ENCODE results near the gene CHID1.

Gene CHID1

DNA sequence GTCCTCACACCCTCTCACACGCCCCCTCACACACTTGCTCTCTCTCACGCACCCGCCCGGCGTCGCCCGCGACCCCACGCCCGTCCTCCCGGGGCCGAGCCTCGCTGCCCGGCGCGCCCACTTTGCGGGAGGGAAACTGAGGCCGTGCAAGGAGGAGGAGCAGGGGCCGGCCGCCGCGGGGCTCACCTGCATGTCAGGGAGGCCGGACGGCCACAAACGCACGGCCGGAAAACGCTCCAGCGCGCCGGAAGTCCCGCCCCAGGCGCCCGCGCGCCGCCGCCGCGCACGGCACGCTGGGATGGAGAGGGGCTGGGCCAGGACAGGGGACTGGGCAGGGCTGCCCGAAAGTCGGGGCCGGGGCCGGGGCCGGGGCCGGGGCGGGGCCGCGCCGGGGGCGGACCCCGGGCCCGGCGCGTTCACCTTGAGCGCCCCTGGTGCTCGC is at the start of gene CHID1:
TSS of gene CHID1 (minus strand) at position 222 of the 442 bp plus-strand sequence. CDS start 5,994 bp downstream, outside the sequence.
- peak; percentile 14 for DNase-seq

- DNase-seq, result no peak
Observed at GRCh38 chr11:959608-960007, 49.0 kb upstream of the CHID1 start.

GRCh38 chr11:959027-959426 is 48.4 kb upstream of the CHID1 start:
- DNase-seq, result no peak

- DNase-seq, result no peak
Observed at GRCh38 chr11:958101-958500, 47.5 kb upstream of the CHID1 start.

DNA sequence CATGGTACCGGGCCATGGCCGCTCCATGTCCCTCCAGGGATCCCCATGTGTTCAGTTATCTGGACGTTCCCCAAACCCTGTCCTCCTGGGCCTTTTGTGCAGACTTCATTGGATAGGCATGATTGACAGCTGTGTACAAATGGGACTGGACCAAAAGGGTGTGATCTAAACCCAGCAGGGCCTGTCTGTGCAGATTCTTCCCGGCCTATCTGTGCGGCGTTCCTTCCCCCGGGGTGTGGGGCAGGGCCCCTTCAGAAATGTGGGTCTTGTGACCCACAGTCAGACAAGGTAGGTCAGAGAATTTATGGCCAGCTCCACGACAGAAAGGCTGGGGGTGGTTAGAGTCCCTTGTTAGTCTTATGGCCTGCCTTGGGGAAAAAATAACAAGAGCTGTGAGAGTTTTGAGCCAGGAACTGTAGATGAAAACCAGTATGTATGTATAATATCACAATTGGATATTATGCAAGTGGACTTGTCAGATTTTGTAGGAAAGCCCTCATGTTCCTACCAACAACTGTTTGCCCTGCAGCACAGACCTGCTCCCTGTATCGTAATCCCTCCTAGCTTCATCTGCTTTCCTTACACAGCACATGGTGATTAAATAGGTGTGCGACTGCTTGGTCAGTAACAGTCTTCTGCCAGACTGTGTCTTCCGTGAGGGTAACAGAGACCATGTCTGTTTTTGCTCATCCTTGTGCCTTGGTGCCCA is 46.8 kb upstream of the CHID1 start:
- no peak for DNase-seq

DNA sequence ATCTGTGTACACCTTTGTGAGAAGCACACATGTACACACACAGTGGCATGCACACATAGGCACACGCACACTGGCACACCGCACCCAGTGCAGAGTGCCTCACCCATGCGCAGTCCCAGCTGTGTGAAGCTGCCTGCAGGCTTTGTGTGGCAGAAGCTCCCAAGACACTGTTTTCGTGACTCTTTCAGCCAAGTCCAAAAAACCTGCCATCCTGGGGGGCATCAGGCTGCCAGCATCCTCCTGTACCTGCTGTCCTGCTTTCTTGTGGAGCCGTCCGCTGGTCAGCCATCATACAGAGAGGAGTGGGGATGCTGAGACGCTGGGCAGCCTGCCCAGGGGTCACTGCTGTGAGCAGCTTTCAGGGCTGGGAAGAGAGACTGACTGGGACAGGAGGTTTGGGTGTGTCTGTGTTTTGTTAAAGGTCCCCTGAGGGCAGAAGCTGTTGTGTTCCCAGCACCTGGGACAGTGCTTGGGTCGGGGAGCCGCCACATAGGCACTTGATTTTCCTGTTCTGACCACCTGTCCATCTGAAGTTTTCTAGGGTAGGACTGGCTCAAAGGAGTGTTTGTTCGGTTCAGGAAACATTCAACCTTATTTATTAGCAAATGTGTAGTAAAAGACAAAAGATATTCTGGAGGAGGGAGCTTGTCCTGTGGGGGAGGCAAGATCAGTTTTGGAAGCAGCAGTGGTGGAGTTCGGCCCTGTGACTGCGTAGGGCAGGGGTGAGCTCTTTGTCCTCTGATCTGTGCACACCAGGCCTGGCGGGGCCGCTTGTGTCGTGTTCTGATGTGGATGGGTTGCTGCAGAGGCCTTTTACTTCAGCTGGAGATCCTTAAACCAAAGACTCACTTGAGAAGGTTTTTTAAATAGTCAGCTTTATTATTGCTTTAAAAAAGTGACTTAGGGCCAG is 44.8 kb upstream of the CHID1 start:
- DNase-seq, result no peak

DNA sequence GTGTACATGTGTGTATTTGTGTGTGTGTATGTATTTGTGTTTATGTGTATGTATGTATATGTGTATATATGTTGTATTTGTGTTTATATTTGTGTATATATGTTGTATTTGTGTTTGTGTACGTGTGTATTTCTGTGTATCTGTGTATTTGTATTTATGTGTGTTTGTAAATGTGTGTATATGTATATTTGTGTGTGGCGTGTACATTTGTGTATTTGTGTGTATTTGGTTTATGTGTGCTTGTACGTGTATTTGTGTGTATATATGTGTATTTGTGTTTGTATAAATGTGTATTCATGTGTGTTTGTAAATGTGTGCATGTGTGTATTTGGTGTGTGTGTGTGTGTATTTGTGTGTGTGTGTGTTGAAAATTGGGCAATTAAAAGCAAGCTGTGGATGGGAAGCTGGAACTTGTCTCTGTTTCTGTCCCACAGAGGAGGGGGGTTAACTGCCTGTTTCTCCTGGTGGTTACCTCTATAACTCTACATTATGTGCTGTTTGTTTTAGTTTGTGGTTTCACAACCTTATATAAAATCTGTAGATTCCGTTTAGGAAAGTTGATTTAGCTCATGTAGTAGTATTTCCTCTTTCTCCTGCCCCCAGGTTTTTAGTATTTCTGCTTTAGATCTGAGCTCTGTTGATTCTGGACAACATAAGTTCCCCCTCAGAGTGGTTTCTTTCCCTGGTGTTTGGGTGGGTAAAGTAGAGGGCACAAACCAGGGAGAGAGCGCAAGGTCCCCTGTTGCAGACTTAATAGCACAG is 44.0 kb upstream of the CHID1 start:
- no peak for DNase-seq

- DNase-seq, result no peak
Observed at GRCh38 chr11:953512-953911, 42.9 kb upstream of the CHID1 start.

DNA sequence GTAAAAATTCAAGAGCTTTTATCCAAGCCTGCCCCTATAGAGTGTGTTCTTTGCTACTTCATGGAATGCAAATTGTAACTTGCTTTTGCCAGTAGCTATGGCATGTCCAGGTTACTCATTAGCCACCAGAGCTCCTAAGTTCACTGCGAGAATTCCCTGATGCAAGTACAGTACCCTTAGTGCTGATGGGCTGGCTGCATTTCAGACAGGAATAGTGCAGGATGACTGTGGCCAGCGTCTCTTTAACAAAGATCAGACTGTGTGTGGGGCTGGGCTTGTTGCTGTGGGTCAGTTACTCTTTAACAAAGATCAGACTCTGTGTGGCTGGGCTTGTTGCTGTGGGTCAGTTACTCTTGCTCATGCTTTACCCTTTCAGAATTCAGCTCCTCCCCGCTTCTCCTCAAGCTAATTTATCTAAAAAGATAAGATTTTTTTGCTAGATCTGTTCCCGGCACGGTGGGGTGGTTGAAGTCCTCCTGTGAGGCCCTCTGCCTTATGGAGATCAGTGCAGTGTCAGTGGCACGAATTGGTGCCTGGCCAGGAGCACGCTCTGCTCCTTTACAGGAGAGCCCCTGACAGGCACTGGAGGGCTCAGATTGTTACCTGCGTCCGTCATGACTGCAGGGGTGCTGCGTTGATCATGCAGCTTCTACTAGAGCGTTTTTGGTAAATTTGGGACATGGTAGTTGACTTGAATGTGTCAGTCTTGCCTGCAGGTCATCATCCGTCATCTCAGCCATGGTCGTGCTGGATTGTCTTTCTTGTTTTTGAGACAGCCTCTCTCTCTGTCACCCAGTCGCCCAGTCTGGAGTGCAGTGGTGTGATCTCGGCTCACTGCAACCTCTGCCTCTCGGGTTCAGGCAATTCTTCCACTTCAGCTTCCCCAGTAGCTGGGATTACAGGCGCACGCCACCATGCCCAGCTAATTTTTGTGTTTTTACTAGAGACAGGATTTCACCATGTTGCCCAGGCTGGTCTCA is 42.1 kb upstream of the CHID1 start:
- DNase-seq, result no peak

DNA sequence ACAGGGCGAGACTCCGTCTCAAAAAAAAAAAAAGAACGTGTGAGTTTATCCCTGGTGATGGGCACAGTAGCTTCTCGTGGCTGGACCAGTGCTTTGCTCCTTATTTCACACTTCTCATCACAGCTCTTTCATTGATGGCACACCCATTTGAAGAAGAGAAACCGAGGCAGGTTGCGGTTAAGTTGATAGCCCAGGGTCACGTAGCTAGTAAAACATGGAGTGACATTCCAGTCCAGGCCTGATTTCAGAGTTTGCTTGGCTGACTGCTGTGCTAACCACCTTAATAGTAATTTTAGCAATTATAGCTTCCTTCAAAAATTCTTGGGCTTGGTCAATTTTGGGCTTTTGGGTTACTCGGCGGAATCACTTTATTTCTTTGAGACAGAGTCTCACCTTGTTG is 40.9 kb upstream of the CHID1 start:
- no peak for DNase-seq

DNA sequence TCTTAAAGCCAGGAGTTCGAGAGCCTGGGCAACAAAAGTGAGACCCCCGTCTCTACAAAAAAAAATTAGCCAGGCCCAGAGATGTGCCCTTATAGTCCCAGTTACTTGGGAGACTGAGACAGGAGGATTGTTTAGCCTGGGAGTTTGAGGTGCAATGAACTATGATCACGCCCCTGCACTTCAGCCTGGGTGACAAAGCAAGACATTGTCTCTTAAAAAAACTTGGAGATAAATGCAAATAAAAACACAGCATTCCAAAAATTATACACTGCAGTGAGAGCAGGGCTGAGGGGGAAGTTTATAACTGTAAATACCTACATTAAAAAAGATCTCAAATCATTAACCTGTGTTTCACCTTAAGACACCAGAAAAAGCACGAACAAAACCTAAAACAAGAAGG is 37.1 kb upstream of the CHID1 start:
- no peak for DNase-seq

- DNase-seq, result no peak
Observed at GRCh38 chr11:945986-946385, 35.4 kb upstream of the CHID1 start.

- no peak for DNase-seq
Observed at GRCh38 chr11:944711-945470, 34.3 kb upstream of the CHID1 start.

GRCh38 chr11:942823-943222 is 32.2 kb upstream of the CHID1 start:
- no peak for DNase-seq

DNA sequence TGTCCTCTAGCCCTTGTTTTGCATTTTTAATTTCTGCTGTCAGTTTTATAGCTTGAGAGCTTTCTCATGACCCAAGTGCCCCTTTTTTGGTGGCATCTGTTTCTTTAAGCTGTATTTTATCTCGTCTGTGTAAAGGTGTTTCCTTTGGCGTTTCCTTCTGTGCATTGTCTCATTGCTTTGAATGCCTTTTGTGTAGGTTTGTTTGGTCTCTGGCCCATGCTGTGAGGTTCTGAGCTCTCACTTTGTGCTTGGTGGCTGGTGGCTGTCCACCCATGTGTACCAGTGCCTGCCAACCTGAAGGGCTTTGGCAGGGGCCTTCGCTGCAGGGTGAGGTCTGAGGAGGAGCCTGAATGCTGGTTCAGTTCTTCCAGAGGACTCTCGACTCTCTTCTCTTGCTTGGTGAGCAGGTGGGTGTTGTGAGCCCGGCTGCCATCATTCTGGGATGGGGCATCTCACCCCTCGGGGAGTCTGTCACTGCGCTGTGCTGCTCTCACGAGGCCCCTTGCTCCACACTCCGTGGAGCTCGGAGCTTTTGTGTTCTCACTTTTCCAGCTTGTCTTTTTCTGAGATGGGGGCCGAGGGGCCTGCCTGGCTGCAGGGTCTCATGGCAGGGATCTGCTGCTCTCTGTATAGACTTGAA is 30.0 kb upstream of the CHID1 start:
- no peak for DNase-seq

GRCh38 chr11:937841-938261 is 27.2 kb upstream of the CHID1 start:
- no peak for DNase-seq

DNA sequence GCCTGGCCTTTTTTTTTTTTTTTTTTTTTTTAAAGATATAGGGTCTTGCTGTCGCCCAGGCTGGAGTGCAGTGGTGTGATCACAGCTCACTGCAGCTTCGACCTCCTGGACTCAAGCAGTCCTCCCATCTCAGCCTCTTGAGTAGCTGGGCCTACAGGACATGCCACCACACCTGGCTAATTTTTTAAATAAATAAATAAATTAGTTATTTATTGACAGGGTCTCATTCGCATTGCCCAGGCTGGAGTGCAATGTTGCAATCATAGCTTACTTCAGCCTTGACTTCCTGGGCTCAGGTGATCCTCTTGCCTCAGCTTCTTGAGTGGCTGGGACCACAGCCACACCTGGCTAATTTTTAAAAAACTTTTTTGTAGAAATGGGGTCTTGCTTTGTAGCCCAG is 25.6 kb upstream of the CHID1 start:
- DNase-seq, result no peak

DNA sequence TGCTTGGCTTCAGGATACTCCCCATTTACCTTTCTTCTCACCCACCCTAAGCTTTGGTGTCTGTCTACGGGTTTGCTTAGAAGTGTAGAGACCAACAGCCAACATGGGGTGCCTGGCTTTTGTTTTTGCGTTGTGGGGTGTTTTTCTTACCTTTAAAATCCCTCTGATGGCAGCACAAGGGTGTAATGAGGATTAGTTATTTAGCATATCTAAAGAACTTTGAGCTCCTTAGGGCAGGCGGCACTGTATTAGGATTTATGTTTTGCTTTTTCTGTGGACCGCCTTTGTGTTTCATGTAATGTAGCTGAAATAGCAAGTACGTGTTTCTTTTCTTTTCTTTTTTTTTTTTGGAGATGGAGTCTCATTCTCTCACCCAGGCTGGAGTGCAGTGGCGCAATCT is 23.9 kb upstream of the CHID1 start:
- DNase-seq, result no peak

GRCh38 chr11:933936-934335 is 23.3 kb upstream of the CHID1 start:
- DNase-seq, result no peak

- no peak for DNase-seq
Observed at GRCh38 chr11:933142-933851, 22.7 kb upstream of the CHID1 start.
